ENCODE data around the gene HECW1. TPM values are rescaled to one million over a fixed set of nuclear protein-coding genes. Genes with fewer than 3 reads are reported as not detected.

HECW1 gene
- total RNA-seq, 1 donor: 2.9 TPM

GRCh38 chr7:43540471-43540870 lies 428.0 kb downstream of the HECW1 start:
- Histone ChIP-seq H3K27me3 (ENCODE audit: insufficient read depth, low read length) (no peaks in the 10 kb centered on the region), H3K79me2 (ENCODE audit: insufficient read depth, low read length) (no peaks in the 10 kb centered on the region), H3K9me3 (ENCODE audit: low read depth, low read length) (no peaks in the 10 kb centered on the region), H4K20me1 (ENCODE audit: insufficient read depth, low read length) (no peaks in the 10 kb centered on the region), H2AFZ (ENCODE audit: low read length) (no peak overlapping the region), H3K27ac (ENCODE audit: low read depth, low read length) (no peak overlapping the region), H3K4me2 (ENCODE audit: insufficient read depth, low read length) (no peak overlapping the region), H3K4me3 (ENCODE audit: insufficient read depth, low read length) (no peak overlapping the region), H3K4me1 (ENCODE audit: insufficient read depth, low read length) (peaks cover 35% of the 10 kb centered on the region), H3K36me3 (ENCODE audit: insufficient read depth, low read length) (no peaks in the 10 kb centered on the region)
- DNase-seq (ENCODE audit: insufficient read length, low spot score, missing footprints): no peak
- TF ChIP-seq, protein P1, sequence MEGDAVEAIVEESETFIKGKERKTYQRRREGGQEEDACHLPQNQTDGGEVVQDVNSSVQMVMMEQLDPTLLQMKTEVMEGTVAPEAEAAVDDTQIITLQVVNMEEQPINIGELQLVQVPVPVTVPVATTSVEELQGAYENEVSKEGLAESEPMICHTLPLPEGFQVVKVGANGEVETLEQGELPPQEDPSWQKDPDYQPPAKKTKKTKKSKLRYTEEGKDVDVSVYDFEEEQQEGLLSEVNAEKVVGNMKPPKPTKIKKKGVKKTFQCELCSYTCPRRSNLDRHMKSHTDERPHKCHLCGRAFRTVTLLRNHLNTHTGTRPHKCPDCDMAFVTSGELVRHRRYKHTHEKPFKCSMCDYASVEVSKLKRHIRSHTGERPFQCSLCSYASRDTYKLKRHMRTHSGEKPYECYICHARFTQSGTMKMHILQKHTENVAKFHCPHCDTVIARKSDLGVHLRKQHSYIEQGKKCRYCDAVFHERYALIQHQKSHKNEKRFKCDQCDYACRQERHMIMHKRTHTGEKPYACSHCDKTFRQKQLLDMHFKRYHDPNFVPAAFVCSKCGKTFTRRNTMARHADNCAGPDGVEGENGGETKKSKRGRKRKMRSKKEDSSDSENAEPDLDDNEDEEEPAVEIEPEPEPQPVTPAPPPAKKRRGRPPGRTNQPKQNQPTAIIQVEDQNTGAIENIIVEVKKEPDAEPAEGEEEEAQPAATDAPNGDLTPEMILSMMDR (IDR thresholded peaks at IDR 0.05; ENCODE audit: extremely low read depth, low read depth, low read length): no peak

DNA sequence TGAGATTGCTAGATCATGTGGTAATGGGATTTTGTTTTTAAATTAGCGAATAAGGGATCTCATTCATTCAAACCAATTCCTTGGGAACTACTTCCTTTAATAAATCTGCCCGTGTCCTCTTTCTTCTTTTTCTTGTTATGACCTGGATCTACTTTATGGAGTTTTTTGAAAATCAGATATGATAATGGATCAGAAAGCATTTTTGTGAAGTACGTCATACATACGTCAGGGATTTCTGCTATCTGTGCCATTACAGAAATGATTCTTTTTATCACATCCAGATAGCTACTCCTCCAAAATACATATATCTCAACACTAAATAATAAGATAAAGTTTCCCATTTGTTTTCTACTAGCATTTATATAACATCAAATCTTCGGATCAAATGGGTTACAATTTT lies 430.3 kb downstream of the HECW1 start:
- Histone ChIP-seq H3K4me1 (ENCODE audit: insufficient read depth, low read length) (peaks cover 17% of the 10 kb centered on the region), H3K36me3 (ENCODE audit: insufficient read depth, low read length) (no peaks in the 10 kb centered on the region), H3K27ac (ENCODE audit: low read depth, low read length) (no peak overlapping the region), H3K79me2 (ENCODE audit: insufficient read depth, low read length) (no peaks in the 10 kb centered on the region), H3K4me2 (ENCODE audit: insufficient read depth, low read length) (no peak overlapping the region), H3K4me3 (ENCODE audit: insufficient read depth, low read length) (no peak overlapping the region), H3K9me3 (ENCODE audit: low read depth, low read length) (no peaks in the 10 kb centered on the region), H3K27me3 (ENCODE audit: insufficient read depth, low read length) (no peaks in the 10 kb centered on the region), H2AFZ (ENCODE audit: low read length) (no peak overlapping the region), H4K20me1 (ENCODE audit: insufficient read depth, low read length) (no peaks in the 10 kb centered on the region)
- no peak for DNase-seq (ENCODE audit: insufficient read length, low spot score, missing footprints)
- TF ChIP-seq, protein P1 (IDR thresholded peaks at IDR 0.05; ENCODE audit: extremely low read depth, low read depth, low read length): no peak

GRCh38 chr7:43546231-43546630 lies 433.8 kb downstream of the HECW1 start:
- DNase-seq (ENCODE audit: insufficient read length, low spot score, missing footprints): no peak
- Histone ChIP-seq H3K79me2 (ENCODE audit: insufficient read depth, low read length) (no peaks in the 10 kb centered on the region), H2AFZ (ENCODE audit: low read length) (no peak overlapping the region), H4K20me1 (ENCODE audit: insufficient read depth, low read length) (no peaks in the 10 kb centered on the region), H3K9me3 (ENCODE audit: low read depth, low read length) (no peaks in the 10 kb centered on the region), H3K4me3 (ENCODE audit: insufficient read depth, low read length) (no peak overlapping the region), H3K36me3 (ENCODE audit: insufficient read depth, low read length) (no peaks in the 10 kb centered on the region), H3K4me1 (ENCODE audit: insufficient read depth, low read length) (peaks cover 6% of the 10 kb centered on the region), H3K27me3 (ENCODE audit: insufficient read depth, low read length) (peaks cover 5% of the 10 kb centered on the region), H3K4me2 (ENCODE audit: insufficient read depth, low read length) (no peak overlapping the region), H3K27ac (ENCODE audit: low read depth, low read length) (no peak overlapping the region)
- TF ChIP-seq, protein P1 (IDR thresholded peaks at IDR 0.05; ENCODE audit: extremely low read depth, low read depth, low read length): no peak

DNA sequence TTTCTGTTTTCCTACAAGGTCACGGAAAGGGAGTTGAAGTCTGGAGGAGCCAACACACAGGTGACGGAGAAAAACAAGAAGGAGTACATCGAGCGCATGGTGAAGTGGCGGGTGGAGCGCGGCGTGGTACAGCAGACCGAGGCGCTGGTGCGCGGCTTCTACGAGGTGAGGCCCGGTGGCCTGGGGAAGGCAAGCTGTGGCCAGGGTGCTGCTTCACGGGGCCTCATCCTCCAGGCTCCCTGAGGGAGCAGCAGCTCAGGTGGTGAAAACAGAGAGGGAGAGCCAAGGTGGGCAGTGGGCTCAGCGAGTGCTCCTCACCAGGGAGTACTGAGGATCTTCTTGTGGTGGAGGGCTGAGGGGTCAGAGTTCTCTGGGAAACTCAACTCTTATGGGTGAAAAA lies 438.0 kb downstream of the HECW1 start:
- Histone ChIP-seq H4K20me1 (ENCODE audit: insufficient read depth, low read length) (no peaks in the 10 kb centered on the region), H2AFZ (ENCODE audit: low read length) (no peak overlapping the region), H3K4me2 (ENCODE audit: insufficient read depth, low read length) (no peak overlapping the region), H3K9me3 (ENCODE audit: low read depth, low read length) (no peaks in the 10 kb centered on the region), H3K27ac (ENCODE audit: low read depth, low read length) (no peak overlapping the region), H3K36me3 (ENCODE audit: insufficient read depth, low read length) (no peaks in the 10 kb centered on the region), H3K27me3 (ENCODE audit: insufficient read depth, low read length) (peaks cover 5% of the 10 kb centered on the region), H3K79me2 (ENCODE audit: insufficient read depth, low read length) (no peaks in the 10 kb centered on the region), H3K4me3 (ENCODE audit: insufficient read depth, low read length) (no peak overlapping the region), H3K4me1 (ENCODE audit: insufficient read depth, low read length) (no peaks in the 10 kb centered on the region)
- DNase-seq (ENCODE audit: insufficient read length, low spot score, missing footprints): no peak
- TF ChIP-seq, protein P1 (IDR thresholded peaks at IDR 0.05; ENCODE audit: extremely low read depth, low read depth, low read length): no peak
